ENCODE measurements around the gene CHRND. TPM values are rescaled to one million over a fixed set of nuclear protein-coding genes. Genes with fewer than 3 reads are reported as not detected.

The CHRND gene
- total and polyA plus RNA-seq, 2 of the 13 experiments (the other 11 are each of a cell fraction or from before 2014, with no cell fraction given) = 0.18 TPM; not detected in 1

DNA sequence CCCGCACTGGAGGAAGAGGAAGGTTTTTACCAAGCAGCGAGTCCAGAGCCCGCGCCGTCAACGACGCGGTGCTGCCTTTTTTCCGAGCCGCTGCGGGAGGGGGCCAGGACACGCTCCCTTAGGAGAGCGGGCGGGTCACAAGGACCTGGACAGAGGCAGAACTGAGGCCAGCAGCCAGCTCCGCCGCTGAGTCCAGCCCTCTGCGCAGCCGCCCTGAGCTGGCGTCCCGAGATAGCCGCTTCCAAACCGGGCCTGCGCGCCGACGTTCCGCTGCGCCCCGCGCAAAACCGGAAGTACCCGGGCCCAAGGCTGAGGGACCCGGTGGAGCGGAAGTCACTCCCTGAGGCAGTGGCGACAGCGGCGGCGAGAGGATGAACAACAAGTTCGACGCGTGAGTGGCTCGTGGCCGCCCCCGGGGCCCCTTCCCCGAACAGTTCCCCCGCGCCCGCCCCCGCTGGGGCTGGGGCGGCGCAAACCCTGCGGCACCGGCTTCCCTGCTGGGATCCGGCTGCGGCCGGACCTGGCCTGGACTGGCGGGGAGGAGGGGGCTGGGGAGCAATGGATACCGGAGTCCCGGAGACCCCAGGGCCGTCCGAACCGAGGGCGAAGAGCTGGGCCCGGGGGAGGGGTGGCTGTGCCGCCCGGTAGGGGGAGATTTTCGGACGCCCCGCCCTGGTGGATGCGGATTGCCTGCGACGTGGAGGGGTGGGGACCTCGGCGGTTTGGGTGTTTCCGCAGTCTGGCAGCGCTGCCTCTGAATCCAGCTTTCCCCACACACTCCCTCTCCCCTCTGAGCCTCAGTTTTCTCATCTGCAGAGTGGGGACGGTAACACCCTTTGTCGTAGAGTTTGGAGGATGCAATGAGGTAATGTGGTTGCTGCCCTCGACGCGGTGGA lies 24.6 kb downstream of the CHRND start, which contains the start of the genes EIF4E2 and TIGD1 (continued):
- TF ChIP-seq PHF5A (CRISPR knock-in tag; IDR thresholded peaks at IDR 0.05; ENCODE audit: low read depth, unreplicated experiment) = peak; percentile 98
- TF ChIP-seq, protein P1, sequence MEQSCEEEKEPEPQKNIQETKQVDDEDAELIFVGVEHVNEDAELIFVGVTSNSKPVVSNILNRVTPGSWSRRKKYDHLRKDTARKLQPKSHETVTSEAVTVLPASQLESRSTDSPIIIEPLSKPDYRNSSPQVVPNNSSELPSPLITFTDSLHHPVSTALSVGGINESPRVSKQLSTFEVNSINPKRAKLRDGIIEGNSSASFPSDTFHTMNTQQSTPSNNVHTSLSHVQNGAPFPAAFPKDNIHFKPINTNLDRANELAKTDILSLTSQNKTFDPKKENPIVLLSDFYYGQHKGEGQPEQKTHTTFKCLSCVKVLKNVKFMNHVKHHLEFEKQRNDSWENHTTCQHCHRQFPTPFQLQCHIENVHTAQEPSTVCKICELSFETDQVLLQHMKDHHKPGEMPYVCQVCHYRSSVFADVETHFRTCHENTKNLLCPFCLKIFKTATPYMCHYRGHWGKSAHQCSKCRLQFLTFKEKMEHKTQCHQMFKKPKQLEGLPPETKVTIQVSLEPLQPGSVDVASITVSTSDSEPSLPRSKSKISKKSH (CRISPR knock-in tag; IDR thresholded peaks at IDR 0.05; ENCODE audit: borderline replicate concordance) = peak; percentile 99
- TF ChIP-seq ZNF660 (CRISPR knock-in tag; IDR thresholded peaks at IDR 0.05; ENCODE audit: borderline replicate concordance, low read depth) = 0 out of 2 replicates have a peak, but pooled peaks have one; percentile 83
- TF ChIP-seq NFATC3 (CRISPR knock-in tag; IDR thresholded peaks at IDR 0.05) = peak; percentile 98
- TF ChIP-seq ZNF260 (CRISPR knock-in tag; IDR thresholded peaks at IDR 0.05; ENCODE audit: borderline replicate concordance, low read depth) = 0 out of 2 replicates have a peak, but pooled peaks have one; percentile 54
- peak; percentile 95 for TF ChIP-seq DBP (CRISPR knock-in tag; IDR thresholded peaks at IDR 0.05; ENCODE audit: not compliant biosample characterization)
- TF ChIP-seq REPIN1 (CRISPR knock-in tag; IDR thresholded peaks at IDR 0.05; ENCODE audit: borderline replicate concordance, low read depth) = peak; percentile 100
- TF ChIP-seq, protein P2, sequence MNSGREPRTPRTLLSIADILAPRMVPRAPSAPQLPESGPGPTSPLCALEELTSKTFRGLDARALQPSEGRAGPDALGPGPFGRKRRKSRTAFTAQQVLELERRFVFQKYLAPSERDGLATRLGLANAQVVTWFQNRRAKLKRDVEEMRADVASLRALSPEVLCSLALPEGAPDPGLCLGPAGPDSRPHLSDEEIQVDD (CRISPR knock-in tag; IDR thresholded peaks at IDR 0.05; ENCODE audit: borderline replicate concordance) = peak; percentile 99; the same call in 1 of the 2 replicates
- TF ChIP-seq MBNL3 (CRISPR knock-in tag; conservative IDR thresholded peaks at IDR 0.05) = no peak
- TF ChIP-seq ISX (CRISPR knock-in tag; conservative IDR thresholded peaks at IDR 0.05) = peak; percentile 97
- TF ChIP-seq CHD2 (IDR thresholded peaks at IDR 0.05; ENCODE audit: low read depth, low read length) = 0 out of 2 replicates have a peak, but pooled peaks have one; percentile 48
- TF ChIP-seq ZNF263 (CRISPR knock-in tag; IDR thresholded peaks at IDR 0.05) = peak; percentile 79; the same call in 1 of the 2 replicates
- TF ChIP-seq POLR2AphosphoS5 (IDR thresholded peaks at IDR 0.05; ENCODE audit: low read depth, low read length) = peak; percentile 96
- TF ChIP-seq POLR2AphosphoS2 (IDR thresholded peaks at IDR 0.05; ENCODE audit: low read depth, low read length) = 0 out of 2 replicates have a peak, but pooled peaks have one; percentile 68
- TF ChIP-seq STAG1 (CRISPR knock-in tag; IDR thresholded peaks at IDR 0.05) = peak; percentile 27; the same call in 1 of the 2 replicates
- no peak for TF ChIP-seq ATM (IDR thresholded peaks at IDR 0.05; ENCODE audit: borderline replicate concordance)
- peak; percentile 87; the same call in 1 of the 2 replicates for TF ChIP-seq ZNF570 (CRISPR knock-in tag; IDR thresholded peaks at IDR 0.05; ENCODE audit: borderline replicate concordance)
- TF ChIP-seq, protein P3, sequence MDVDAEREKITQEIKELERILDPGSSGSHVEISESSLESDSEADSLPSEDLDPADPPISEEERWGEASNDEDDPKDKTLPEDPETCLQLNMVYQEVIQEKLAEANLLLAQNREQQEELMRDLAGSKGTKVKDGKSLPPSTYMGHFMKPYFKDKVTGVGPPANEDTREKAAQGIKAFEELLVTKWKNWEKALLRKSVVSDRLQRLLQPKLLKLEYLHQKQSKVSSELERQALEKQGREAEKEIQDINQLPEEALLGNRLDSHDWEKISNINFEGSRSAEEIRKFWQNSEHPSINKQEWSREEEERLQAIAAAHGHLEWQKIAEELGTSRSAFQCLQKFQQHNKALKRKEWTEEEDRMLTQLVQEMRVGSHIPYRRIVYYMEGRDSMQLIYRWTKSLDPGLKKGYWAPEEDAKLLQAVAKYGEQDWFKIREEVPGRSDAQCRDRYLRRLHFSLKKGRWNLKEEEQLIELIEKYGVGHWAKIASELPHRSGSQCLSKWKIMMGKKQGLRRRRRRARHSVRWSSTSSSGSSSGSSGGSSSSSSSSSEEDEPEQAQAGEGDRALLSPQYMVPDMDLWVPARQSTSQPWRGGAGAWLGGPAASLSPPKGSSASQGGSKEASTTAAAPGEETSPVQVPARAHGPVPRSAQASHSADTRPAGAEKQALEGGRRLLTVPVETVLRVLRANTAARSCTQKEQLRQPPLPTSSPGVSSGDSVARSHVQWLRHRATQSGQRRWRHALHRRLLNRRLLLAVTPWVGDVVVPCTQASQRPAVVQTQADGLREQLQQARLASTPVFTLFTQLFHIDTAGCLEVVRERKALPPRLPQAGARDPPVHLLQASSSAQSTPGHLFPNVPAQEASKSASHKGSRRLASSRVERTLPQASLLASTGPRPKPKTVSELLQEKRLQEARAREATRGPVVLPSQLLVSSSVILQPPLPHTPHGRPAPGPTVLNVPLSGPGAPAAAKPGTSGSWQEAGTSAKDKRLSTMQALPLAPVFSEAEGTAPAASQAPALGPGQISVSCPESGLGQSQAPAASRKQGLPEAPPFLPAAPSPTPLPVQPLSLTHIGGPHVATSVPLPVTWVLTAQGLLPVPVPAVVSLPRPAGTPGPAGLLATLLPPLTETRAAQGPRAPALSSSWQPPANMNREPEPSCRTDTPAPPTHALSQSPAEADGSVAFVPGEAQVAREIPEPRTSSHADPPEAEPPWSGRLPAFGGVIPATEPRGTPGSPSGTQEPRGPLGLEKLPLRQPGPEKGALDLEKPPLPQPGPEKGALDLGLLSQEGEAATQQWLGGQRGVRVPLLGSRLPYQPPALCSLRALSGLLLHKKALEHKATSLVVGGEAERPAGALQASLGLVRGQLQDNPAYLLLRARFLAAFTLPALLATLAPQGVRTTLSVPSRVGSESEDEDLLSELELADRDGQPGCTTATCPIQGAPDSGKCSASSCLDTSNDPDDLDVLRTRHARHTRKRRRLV (CRISPR knock-in tag; IDR thresholded peaks at IDR 0.05) = peak; percentile 95; the same call in 1 of the 2 replicates
- peak; percentile 100 for TF ChIP-seq KMT2A (CRISPR knock-in tag; IDR thresholded peaks at IDR 0.05)
- TF ChIP-seq SNAPC2 (CRISPR knock-in tag; IDR thresholded peaks at IDR 0.05) = peak; percentile 92
- TF ChIP-seq RFX1 (IDR thresholded peaks at IDR 0.05) = no peak
